Stomach (tissue), 9 donors: ENCODE results near the gene IGFBP3. TPM values are rescaled to one million over a fixed set of nuclear protein-coding genes. Genes with fewer than 3 reads are reported as not detected.
A peak's percentile ranks its signal among the peaks of the same experiment; 100 is the strongest.

Source experiments
- DNase-seq, 2 donors: peaks; one replicate each; pipeline versions ENCODE4 v3.0.0 to v3.0.0-alpha.2; 2013 to 2019
- H3K27ac ChIP-seq, 5 donors: fragments of 200-600 bp in 4 of 5; sonication (generic) in 4 of 5; one replicate each; pipeline ENCODE4 v1.5.1; 2013 to 2019; ENCODE audit warnings: mild to moderate bottlenecking in 1 of 5, moderate library complexity in 1 of 5
- H3K27me3 ChIP-seq, 3 donors: fragments of 200-600 bp; sonication (generic); one replicate each; pipeline ENCODE4 v1.5.1; 2017 to 2019; ENCODE audit warnings: mixed run types in 1 of 3
- H3K36me3 ChIP-seq, 4 donors: fragments of 200-600 bp; sonication (generic); 1 replicate in 3 of 4; 2 replicates in 1 of 4; pipeline ENCODE4 v1.5.1; 2016 to 2019
- H3K4me1 ChIP-seq, 4 donors: fragments of 200-600 bp; sonication (generic); one replicate each; pipeline ENCODE4 v1.5.1; 2016 to 2019
- H3K4me3 ChIP-seq, 4 donors: fragments of 200-600 bp; sonication (generic) in 3 of 4; one replicate each; pipeline ENCODE4 v1.5.1; 2016 to 2019; ENCODE audit warnings: mild to moderate bottlenecking in 1 of 4
- H3K9me3 ChIP-seq, 4 donors: fragments of 200-600 bp; sonication (generic); one replicate each; pipeline ENCODE4 v1.5.1; 2016 to 2019
- CTCF ChIP-seq, 7 experiments: fragments of 450-650 bp in 4 of 7; fragments of 200-600 bp in 3 of 7; sonication (generic) in 3 of 7; IDR thresholded peaks; one replicate each; pipeline ENCODE4 v1.5.1; 2016 to 2019; ENCODE audit warnings: antibody characterized with exemption in 7 of 7, control low read depth in 2 of 7, mild to moderate bottlenecking in 1 of 7
- EP300 ChIP-seq: sonication (generic); formaldehyde crosslinking; IDR thresholded peaks from one replicate; pipeline ENCODE4 v1.6.1; 2017; ENCODE audit warnings: antibody characterized with exemption
- POLR2A ChIP-seq, 4 donors: fragments of 450-650 bp; IDR thresholded peaks; one replicate each; pipeline ENCODE4 v1.6.1; 2016; ENCODE audit warnings: antibody characterized with exemption in 4 of 4, control low read depth in 2 of 4, mild to moderate bottlenecking in 1 of 4, moderate library complexity in 1 of 4
- POLR2AphosphoS5 ChIP-seq, 3 donors: sonication (generic); formaldehyde crosslinking; IDR thresholded peaks; one replicate each; pipeline ENCODE4 v1.6.1; 2016; ENCODE audit warnings: antibody characterized with exemption in 3 of 3
- WGBS, 5 donors: extraction: QIAGEN DNeasy Blood & Tissue Kit in 3 of 5; methylation state at CpG; one replicate each; pipeline versions ENCODE4 v1.1.5 to v1.1.7; 2013 to 2018; 5-methylcytosine and 5-hydroxymethylcytosine counted together
- intact Hi-C: fragments of 100-400 bp; cut with DNase I; formaldehyde crosslinking; loops from one replicate; pipeline ENCODE4 v1.15.1; 2023; ENCODE audit warnings: low total_unique reads
- polyA plus RNA-seq, 3 donors: library from polyadenylated mRNA; stranded (reverse); fragments of 200-250 nt; gene quantifications; one replicate each; pipeline ENCODE4 v1.2.3, GENCODE V29; 2013
- total RNA-seq, 5 donors: library from RNA; depleted of rRNA; stranded (reverse); fragments of >200 nt; gene quantifications; one replicate each; pipeline versions ENCODE4 v1.1.0 to v1.2.3, GENCODE V29; 2014 to 2016
- donor health status: healthy with polysubstance abuse.
- donor health status: Bipolar disorder and iron deficiency.
- donor health status: healthy.

The IGFBP3 gene
- total and polyA plus RNA-seq, 8 donors: 12.1 to 218 (median 53.9) TPM

DNA sequence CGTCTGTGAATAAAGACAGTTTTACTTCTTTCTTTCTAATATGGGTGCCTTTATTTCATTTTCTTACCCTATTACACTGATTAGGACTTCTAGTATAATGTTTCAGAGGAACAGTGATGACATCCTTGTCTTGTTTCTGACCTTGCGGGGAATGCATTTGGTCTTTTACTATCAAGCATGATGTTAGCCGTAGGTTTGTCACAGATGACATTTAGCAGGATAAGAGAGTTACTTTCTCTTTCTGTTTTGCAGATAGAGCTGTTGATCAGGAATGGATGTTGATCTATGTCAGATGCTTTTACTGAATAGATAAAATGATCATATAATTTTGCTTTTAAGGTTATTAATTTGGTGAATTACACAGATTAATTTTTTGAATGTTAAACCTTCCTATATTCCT lies 6.6 kb upstream of the IGFBP3 start:
- intact Hi-C loops: no loop called here
- H3K27me3 ChIP-seq: peaks cover 0 to 4% (median 3%) of the 10 kb centered on the region in 3 donors
- 72 to 81% (median 81%) methylated on average over 3 of the region's 3 CpGs for WGBS, 5 donors
- no peaks in the 10 kb centered on the region for H3K36me3 ChIP-seq
- DNase-seq: no peak
- H3K9me3 ChIP-seq: no peaks in the 10 kb centered on the region
- peaks cover 3 to 10% (median 5%) of the 10 kb centered on the region in 4 donors for H3K4me1 ChIP-seq
- H3K27ac ChIP-seq: no peak overlapping the region
- H3K4me3 ChIP-seq: no peak overlapping the region
- TF ChIP-seq POLR2A (IDR thresholded peaks at IDR 0.05): no peak
- no peak for TF ChIP-seq CTCF (IDR thresholded peaks at IDR 0.05)
- TF ChIP-seq EP300: no peak
- no peak for TF ChIP-seq POLR2AphosphoS5 (IDR thresholded peaks at IDR 0.05)

DNA sequence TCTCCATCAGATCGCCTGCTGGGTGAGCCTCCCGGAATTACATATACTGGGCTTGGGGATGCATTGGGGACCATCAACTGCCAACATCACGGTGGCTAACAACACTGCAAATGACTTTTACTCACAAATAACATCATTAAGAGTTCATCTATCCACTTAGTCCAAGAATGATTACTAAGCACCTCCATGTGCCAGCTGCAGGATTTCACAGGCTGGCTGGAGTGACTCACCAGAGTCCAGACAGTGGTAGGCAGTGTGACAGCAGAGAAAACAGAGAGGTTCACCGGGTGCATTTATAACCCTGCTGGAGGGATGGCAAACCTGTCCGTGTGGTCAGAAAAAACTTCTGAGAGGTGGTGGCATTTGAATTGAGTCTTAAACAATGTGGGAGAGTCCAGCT lies 3.2 kb upstream of the IGFBP3 start:
- Histone ChIP-seq H3K4me3 (no peak overlapping the region), H3K4me1 (peaks cover 30 to 45% (median 36%) of the 10 kb centered on the region in 4 donors), H3K27ac (no peak overlapping the region), H3K36me3 (no peaks in the 10 kb centered on the region), H3K9me3 (no peaks in the 10 kb centered on the region), H3K27me3 (peaks cover 6 to 38% (median 29%) of the 10 kb centered on the region in 3 donors)
- intact Hi-C loops: no loop called here
- TF ChIP-seq POLR2AphosphoS5 (IDR thresholded peaks at IDR 0.05): no peak
- no peak for TF ChIP-seq CTCF (IDR thresholded peaks at IDR 0.05)
- TF ChIP-seq EP300: no peak
- no peak for TF ChIP-seq POLR2A (IDR thresholded peaks at IDR 0.05)
- WGBS, 5 donors: 46 to 61% (median 54%) methylated on average over 5 of the region's 5 CpGs
- no peak for DNase-seq

DNA sequence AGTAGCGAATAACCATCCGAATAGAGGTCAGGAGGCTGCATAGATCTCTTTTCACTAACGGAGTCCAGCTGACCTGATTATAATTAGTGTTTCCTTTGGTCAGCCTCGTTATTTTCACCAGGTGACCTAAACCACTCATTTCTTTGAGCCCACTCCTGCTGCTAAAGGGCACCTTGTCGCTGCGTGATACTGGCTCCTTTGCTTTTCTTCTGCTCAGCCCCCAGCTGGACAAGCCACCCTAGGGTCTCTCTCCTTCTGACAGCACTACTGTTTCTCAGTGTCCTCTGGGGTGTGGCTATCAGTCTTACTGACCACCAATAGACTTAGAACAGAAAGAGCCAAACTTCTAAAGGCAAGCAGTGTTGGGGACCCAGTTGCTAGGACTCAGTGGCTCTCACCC lies 2.7 kb upstream of the IGFBP3 start:
- 47 to 66% (median 58%) methylated on average over 6 of the region's 6 CpGs for WGBS, 5 donors
- no peak for DNase-seq
- Histone ChIP-seq H3K27me3 (peaks cover 6 to 43% (median 32%) of the 10 kb centered on the region in 3 donors), H3K4me1 (peaks cover 30 to 49% (median 39%) of the 10 kb centered on the region in 4 donors), H3K27ac (no peak overlapping the region), H3K9me3 (no peaks in the 10 kb centered on the region), H3K4me3 (no peak overlapping the region), H3K36me3 (no peaks in the 10 kb centered on the region)
- no peak for TF ChIP-seq EP300
- no peak for TF ChIP-seq POLR2A (IDR thresholded peaks at IDR 0.05)
- no peak for TF ChIP-seq CTCF (IDR thresholded peaks at IDR 0.05)
- TF ChIP-seq POLR2AphosphoS5 (IDR thresholded peaks at IDR 0.05): no peak
- intact Hi-C loops: no loop called here

DNA sequence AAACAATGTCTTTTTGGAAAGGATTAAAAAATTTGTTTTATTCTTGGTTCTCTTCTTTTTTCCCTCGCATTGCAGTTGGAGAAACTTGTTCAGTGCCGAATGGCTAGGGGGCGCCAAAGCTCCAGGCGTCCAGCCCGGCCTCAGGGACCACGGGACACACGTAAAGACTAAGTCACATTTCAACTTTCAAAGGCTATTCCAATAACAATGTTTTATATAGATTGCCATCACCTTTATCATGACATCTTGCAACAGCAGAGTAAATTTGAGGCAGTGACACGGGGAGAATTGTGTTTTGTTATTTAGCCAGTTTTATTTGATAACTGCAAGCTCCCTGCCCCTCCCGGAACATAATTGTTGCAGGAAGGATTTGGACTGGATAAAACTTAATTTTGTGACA lies 2.2 kb upstream of the IGFBP3 start:
- peak; percentile 74 to 91 for DNase-seq
- H3K4me3 ChIP-seq: peak overlapping the region in 1 of 4 donors; percentile 56
- 6 to 9% (median 7%) methylated on average over 9 of the region's 9 CpGs for WGBS, 5 donors
- H3K27ac ChIP-seq: peak overlapping the region in 1 of 5 donors; percentile 39
- H3K9me3 ChIP-seq: no peaks in the 10 kb centered on the region
- TF ChIP-seq CTCF (IDR thresholded peaks at IDR 0.05) (peak in 5 of 7 experiments; percentile 58 to 87 (median 75)), POLR2A (IDR thresholded peaks at IDR 0.05) (no peak), EP300 (no peak), POLR2AphosphoS5 (IDR thresholded peaks at IDR 0.05) (no peak)
- peaks cover 6 to 48% (median 38%) of the 10 kb centered on the region in 3 donors for H3K27me3 ChIP-seq
- no peaks in the 10 kb centered on the region for H3K36me3 ChIP-seq
- peaks cover 30 to 54% (median 41%) of the 10 kb centered on the region in 4 donors for H3K4me1 ChIP-seq
- intact Hi-C loops: no loop called here
